Ascending aorta (tissue), 2 donors: Measurements from ENCODE around the gene ATF7. TPM values are rescaled to one million over a fixed set of nuclear protein-coding genes. Genes with fewer than 3 reads are reported as not detected.
"Not testable (repeated sequence)": the region's sequence is repeated elsewhere in the genome, so short reads cannot be mapped to it uniquely, and the experiment has no call there.

ENCODE experiments used
- DNase-seq, 2 donors: peaks; one replicate each; pipeline ENCODE4 v3.0.0-alpha.2; 2019; ENCODE audit warnings: low spot score in 2 of 2
- H3K27ac ChIP-seq, 2 donors: fragments of 200-600 bp; sonication (generic); one replicate each; pipeline ENCODE4 v1.5.1; 2016 to 2017; ENCODE audit warnings: mild to moderate bottlenecking in 1 of 2
- H3K27me3 ChIP-seq: fragments of 200-600 bp; sonication (generic); one replicate; pipeline ENCODE4 v1.5.1; 2017
- H3K36me3 ChIP-seq, 2 donors: fragments of 200-600 bp; sonication (generic); one replicate each; pipeline ENCODE4 v1.5.1; 2016
- H3K4me1 ChIP-seq, 2 donors: fragments of 200-600 bp; sonication (generic); one replicate each; pipeline ENCODE4 v1.5.1; 2016 to 2017; ENCODE audit warnings: mild to moderate bottlenecking in 1 of 2
- H3K4me3 ChIP-seq, 2 donors: fragments of 200-600 bp; sonication (generic); one replicate each; pipeline ENCODE4 v1.5.1; 2016 to 2017; ENCODE audit warnings: mild to moderate bottlenecking in 1 of 2
- H3K9me3 ChIP-seq, 2 donors: fragments of 200-600 bp; sonication (generic); one replicate each; pipeline ENCODE4 v1.5.1; 2016
- CTCF ChIP-seq, 3 experiments: fragments of 200-600 bp in 2 of 3; fragments of 450-650 bp in 1 of 3; sonication (generic) in 2 of 3; IDR thresholded peaks; one replicate each; pipeline ENCODE4 v1.5.1; 2016 to 2019; ENCODE audit warnings: antibody characterized with exemption in 3 of 3, mild to moderate bottlenecking in 1 of 3, moderate library complexity in 1 of 3
- intact Hi-C: fragments of 100-400 bp; cut with DNase I; formaldehyde crosslinking; loops from one replicate; pipeline ENCODE4 v1.15.1; 2023
- total RNA-seq: library from RNA; depleted of rRNA; stranded (reverse); fragments of >200 nt; gene quantifications from one replicate; pipeline ENCODE4 v1.1.0, GENCODE V29; 2016

ATF7 gene
- total RNA-seq, 1 donor from 2014 or later, result 67.6 TPM

- intact Hi-C loops, result no loop called here
Observed at GRCh38 chr12:53644133-53644532, 18.0 kb upstream of the ATF7 start.

DNA sequence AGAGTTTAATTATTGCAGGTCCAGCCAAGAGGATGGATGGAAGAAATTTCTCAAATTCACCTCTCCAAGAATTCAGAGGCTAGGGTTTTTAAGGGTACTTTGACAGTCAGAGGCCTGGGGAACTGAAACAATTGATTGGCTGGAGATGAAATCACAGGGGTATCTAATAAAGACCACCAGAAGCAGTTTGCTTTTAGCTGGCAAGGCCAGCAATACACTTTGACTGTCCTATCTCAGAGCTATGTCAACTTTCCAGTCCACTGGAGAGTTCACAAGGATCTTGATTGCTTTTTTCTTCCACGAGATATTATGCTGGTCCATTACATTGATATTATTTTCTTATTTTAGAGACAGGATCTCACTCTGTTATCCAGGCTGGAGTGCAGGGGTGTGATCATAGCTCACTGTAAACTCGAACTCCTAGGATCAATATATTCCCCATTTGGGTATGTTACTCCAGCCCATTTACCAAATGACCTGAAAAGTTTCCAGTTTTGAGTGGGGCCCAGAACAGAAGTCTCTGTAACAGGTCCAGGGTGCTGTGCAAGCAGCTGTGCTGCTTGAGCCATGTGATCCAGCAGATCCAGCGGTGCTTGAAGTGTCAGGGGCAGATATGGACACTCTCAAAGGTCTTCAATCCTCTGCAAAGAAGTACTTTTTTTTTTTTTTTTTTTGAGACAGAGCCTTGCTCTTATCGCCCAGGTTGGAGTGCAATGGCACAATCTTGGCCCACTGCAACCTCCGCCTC lies 17.2 kb upstream of the ATF7 start:
- no peak for DNase-seq

More at GRCh38 chr12:53644133-53644532, 18.0 kb upstream of the ATF7 start:
- no peaks in the 10 kb centered on the region for H3K9me3 ChIP-seq
- H3K4me1 ChIP-seq, result peaks cover 0 to 14% of the 10 kb centered on the region in 2 donors
- H3K36me3 ChIP-seq, result no peaks in the 10 kb centered on the region
- no peak for TF ChIP-seq CTCF (IDR thresholded peaks at IDR 0.05)
- no peaks in the 10 kb centered on the region for H3K27me3 ChIP-seq
- H3K4me3 ChIP-seq, result no peak overlapping the region
- H3K27ac ChIP-seq, result no peak overlapping the region
- DNase-seq, result no peak

DNA sequence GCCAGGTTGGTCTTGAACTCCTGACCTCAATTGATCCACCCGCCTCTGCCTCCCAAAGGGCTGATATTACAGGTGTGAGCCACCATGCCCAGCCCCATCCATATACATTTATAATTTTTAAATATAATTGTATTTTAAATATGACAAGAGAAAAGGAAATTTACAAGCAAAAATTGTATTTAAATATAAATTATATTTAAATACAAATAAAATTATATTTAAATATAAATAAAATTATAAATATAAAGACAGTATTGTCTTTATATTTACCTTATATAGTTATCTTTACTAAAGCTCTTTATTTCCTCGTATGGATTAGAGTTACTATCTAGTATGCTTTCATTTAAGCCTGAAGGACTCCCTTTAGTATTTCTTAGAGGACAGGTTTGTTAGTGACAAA lies 11.9 kb upstream of the ATF7 start:
- Histone ChIP-seq H3K4me1 (no peaks in the 10 kb centered on the region), H3K36me3 (no peaks in the 10 kb centered on the region), H3K27ac (no peak overlapping the region), H3K27me3 (no peaks in the 10 kb centered on the region), H3K4me3 (no peak overlapping the region), H3K9me3 (no peaks in the 10 kb centered on the region)
- intact Hi-C loops, result no loop called here
- no peak for TF ChIP-seq CTCF (IDR thresholded peaks at IDR 0.05)
- DNase-seq, result no peak

More for the DNA sequence above, 17.2 kb upstream of the ATF7 start:
- no peak overlapping the region for H3K4me3 ChIP-seq
- no peaks in the 10 kb centered on the region for H3K36me3 ChIP-seq
- H3K4me1 ChIP-seq, result peaks cover 0 to 12% of the 10 kb centered on the region in 2 donors
- H3K27me3 ChIP-seq, result no peaks in the 10 kb centered on the region
- intact Hi-C loops, result no loop called here
- TF ChIP-seq CTCF (IDR thresholded peaks at IDR 0.05), result no peak
- H3K9me3 ChIP-seq, result no peaks in the 10 kb centered on the region
- no peak overlapping the region for H3K27ac ChIP-seq

- no peaks in the 10 kb centered on the region for H3K9me3 ChIP-seq
- no peaks in the 10 kb centered on the region for H3K27me3 ChIP-seq
- H3K4me3 ChIP-seq, result no peak overlapping the region
- no peak for DNase-seq
- no peak overlapping the region for H3K27ac ChIP-seq
- TF ChIP-seq CTCF (IDR thresholded peaks at IDR 0.05), result no peak
- H3K4me1 ChIP-seq, result no peaks in the 10 kb centered on the region
- intact Hi-C loops, result no loop called here
- H3K36me3 ChIP-seq, result no peaks in the 10 kb centered on the region
Observed at GRCh38 chr12:53636641-53637040, 10.5 kb upstream of the ATF7 start.

- H3K9me3 ChIP-seq, intact Hi-C loops, H3K27ac ChIP-seq, H3K36me3 ChIP-seq, H3K4me3 ChIP-seq, DNase-seq, H3K4me1 ChIP-seq, H3K27me3 ChIP-seq: not testable (repeated sequence)
Observed at GRCh38 chr12:53635708-53636107, 9.5 kb upstream of the ATF7 start.

GRCh38 chr12:53631721-53632120 lies 5.5 kb upstream of the ATF7 start:
- Histone ChIP-seq H3K27ac (no peak overlapping the region), H3K4me3 (no peak overlapping the region), H3K9me3 (no peaks in the 10 kb centered on the region), H3K27me3 (no peaks in the 10 kb centered on the region), H3K4me1 (peaks cover 0 to 4% of the 10 kb centered on the region in 2 donors), H3K36me3 (no peaks in the 10 kb centered on the region)
- intact Hi-C loops, result no loop called here
- no peak for DNase-seq
- TF ChIP-seq CTCF (IDR thresholded peaks at IDR 0.05), result no peak
